ENCODE results near the gene EPAS1.

Gene EPAS1

DNA sequence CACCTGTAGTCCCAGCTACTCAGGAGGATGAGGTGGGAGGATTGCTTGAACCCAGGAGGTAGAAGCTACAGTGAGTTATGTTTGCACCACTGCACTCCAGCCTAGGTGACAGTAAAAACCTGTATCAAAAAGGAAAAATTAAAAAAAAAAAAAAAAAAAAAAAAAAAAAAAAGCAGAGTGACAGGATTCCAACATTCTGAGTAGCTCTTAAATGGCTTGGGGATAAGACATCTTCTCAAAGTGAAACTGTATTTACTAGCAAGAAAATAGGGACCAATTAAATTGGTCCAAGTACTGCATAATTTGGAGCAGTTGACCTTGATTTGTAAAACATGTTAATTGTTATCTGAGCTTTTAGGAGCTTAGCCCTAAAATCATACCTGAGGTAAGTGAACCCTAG, 116.4 kb downstream of the EPAS1 start:
- intact Hi-C loops (cut with micrococcal nuclease), result no loop called here
- Mint-ChIP-seq H3K9me3 (peaks cover 31% of the 10 kb centered on the region), H3K27ac (no peak overlapping the region), H3K27me3 (no peaks in the 10 kb centered on the region), H3K4me1 (ENCODE audit: low read depth) (peaks cover 3% of the 10 kb centered on the region), H3K36me3 (ENCODE audit: low read depth) (no peaks in the 10 kb centered on the region), H3K4me3 (no peak overlapping the region)

DNA sequence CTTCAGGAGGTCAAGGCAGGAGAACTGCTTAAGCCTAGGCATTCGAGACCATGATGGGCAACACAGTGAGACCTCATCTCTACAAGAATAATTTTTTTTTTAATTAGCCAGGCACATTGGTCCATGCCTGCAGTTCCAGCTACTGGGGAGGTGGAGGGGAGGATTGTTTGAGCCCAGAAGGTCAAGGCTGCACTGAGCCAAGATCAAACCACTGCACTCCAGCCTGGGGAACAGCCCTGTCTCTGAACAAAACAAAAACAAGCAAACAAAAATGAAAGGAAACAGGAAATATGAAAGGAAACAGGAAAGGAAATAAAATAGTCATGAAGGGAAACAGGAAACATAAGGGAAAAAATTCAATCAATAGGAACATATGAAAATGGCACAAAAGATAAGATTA, 117.5 kb downstream of the EPAS1 start:
- H3K9me3 Mint-ChIP-seq, result peaks cover 41% of the 10 kb centered on the region
- no peak overlapping the region for H3K4me3 Mint-ChIP-seq

DNA sequence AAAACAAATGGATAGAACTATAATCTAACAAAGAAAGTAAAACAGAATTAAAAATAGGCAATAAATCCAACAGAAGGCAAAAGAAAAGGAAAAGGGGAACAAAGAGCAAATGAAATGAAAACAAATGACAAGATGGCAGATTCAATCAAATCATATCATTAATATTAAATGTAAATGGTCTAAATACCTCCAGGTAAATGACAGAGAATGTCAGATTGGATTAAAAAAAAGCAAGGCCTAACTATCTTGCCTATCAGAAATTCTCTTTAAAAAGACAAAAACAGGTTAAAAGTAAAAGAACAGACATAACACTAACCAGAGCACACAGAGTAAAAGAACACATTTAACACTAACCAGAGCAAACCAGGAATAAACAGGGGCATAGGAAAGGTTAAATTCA, 119.1 kb downstream of the EPAS1 start:
- no peak overlapping the region for H3K27ac Mint-ChIP-seq
- H3K9me3 Mint-ChIP-seq, result peaks cover 41% of the 10 kb centered on the region
- no peaks in the 10 kb centered on the region for H3K4me1 Mint-ChIP-seq (ENCODE audit: low read depth)
- H3K36me3 Mint-ChIP-seq (ENCODE audit: low read depth), result no peaks in the 10 kb centered on the region
- H3K4me3 Mint-ChIP-seq, result no peak overlapping the region
- no peaks in the 10 kb centered on the region for H3K27me3 Mint-ChIP-seq
- intact Hi-C loops (cut with micrococcal nuclease), result no loop called here

More for the DNA sequence above, 117.5 kb downstream of the EPAS1 start:
- Mint-ChIP-seq H3K36me3 (ENCODE audit: low read depth) (no peaks in the 10 kb centered on the region), H3K27me3 (no peaks in the 10 kb centered on the region), H3K27ac (no peak overlapping the region), H3K4me1 (ENCODE audit: low read depth) (no peaks in the 10 kb centered on the region)
- intact Hi-C loops (cut with micrococcal nuclease), result no loop called here

DNA sequence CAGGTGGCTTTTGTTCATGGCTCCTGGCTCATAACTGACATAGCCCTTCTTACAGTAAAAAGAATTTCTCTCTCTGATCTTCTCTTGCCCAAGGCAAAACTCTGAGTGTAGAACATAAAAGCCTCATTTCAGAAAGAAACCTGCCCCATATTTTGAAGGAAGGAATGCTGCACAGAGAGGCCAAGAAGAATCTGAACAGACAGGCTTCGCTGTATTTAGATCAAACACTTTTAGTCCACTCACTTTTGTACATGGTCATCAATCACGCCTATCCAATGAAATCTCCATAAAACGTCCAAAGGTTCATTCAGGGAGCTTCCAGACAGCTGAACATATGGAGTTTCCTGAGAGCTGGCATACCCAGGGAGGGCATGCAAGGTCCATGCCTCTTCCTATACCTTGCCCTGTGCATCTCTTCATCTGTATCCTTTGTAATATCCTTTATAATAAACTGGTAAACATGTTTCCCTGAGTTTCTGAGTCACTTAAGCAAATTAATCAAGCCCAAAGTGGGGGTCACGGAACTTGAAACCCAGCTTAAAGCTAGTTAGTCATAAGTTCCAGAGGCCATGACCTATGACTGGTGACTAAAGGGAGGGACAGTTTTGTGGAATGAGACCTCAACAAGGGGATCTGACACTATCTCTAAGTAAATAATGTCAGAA, 119.7 kb downstream of the EPAS1 start:
- no peaks in the 10 kb centered on the region for H3K36me3 Mint-ChIP-seq (ENCODE audit: low read depth)
- no peaks in the 10 kb centered on the region for H3K27me3 Mint-ChIP-seq
- H3K4me1 Mint-ChIP-seq (ENCODE audit: low read depth), result no peaks in the 10 kb centered on the region
- H3K9me3 Mint-ChIP-seq, result peaks cover 41% of the 10 kb centered on the region
- intact Hi-C loops (cut with micrococcal nuclease), result no loop called here
- H3K27ac Mint-ChIP-seq, result no peak overlapping the region
- H3K4me3 Mint-ChIP-seq, result no peak overlapping the region

- Mint-ChIP-seq H3K27ac (no peak overlapping the region), H3K27me3 (no peaks in the 10 kb centered on the region), H3K9me3 (peaks cover 37% of the 10 kb centered on the region), H3K4me1 (ENCODE audit: low read depth) (no peaks in the 10 kb centered on the region), H3K36me3 (ENCODE audit: low read depth) (no peaks in the 10 kb centered on the region), H3K4me3 (no peak overlapping the region)
- intact Hi-C loops (cut with micrococcal nuclease), result no loop called here
These were observed 123.7 kb downstream of the EPAS1 start for GRCh38 chr2:46420945-46421344.

DNA sequence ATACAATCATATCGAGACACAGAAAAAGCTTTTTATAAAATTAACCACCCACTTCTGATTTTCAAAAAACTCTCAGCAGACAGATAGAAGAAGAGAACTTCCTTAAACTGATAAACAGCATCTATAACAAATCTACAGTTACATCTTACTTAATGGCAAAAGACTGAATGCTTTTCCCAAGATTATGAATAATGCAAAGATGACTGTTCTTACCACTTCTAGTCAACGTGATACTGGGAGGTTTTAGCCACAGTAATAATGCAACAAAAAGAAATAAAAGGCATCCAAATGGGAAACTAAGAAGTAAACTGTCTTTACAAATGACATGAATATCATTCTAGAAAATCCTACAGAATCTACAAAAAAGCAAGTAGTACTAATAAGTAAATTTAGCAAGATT, 124.2 kb downstream of the EPAS1 start:
- Mint-ChIP-seq H3K4me1 (ENCODE audit: low read depth) (no peaks in the 10 kb centered on the region), H3K36me3 (ENCODE audit: low read depth) (no peaks in the 10 kb centered on the region), H3K27ac (no peak overlapping the region), H3K27me3 (no peaks in the 10 kb centered on the region), H3K4me3 (no peak overlapping the region), H3K9me3 (peaks cover 33% of the 10 kb centered on the region)
- intact Hi-C loops (cut with micrococcal nuclease), result no loop called here

DNA sequence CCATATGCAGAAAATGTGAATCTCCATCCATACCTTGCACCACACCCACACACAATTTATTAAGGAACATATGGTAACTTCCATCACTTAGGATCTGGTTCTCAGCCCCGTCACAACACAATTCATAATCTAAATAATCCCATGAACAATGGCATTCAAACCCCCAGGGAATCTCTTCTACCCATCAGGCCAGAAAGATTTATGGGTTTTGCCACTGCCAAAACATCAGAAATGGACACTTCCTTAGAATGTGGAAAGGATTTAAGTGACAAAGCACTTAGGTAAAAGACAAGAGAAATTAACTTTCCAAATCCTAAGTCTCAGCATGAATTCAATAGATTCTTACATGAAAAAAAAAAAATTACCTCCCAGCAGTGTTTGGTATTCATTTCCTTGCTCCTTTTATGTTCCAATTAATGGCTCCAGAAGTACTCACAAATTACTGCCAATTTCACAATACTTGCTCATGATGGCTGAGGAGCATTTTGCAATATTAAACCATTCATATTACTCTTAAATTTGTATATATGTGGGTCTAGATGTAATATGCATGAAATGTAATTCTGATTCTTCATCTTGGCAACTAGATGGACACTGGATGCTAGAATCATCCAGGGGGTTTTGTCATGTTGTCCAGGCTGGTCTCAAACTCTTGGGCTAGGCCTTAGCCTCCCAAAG, 125.6 kb downstream of the EPAS1 start:
- intact Hi-C loops (cut with micrococcal nuclease), result no loop called here
- H3K9me3 Mint-ChIP-seq, result peaks cover 18% of the 10 kb centered on the region
- no peaks in the 10 kb centered on the region for H3K4me1 Mint-ChIP-seq (ENCODE audit: low read depth)
- H3K27ac Mint-ChIP-seq, result no peak overlapping the region
- H3K27me3 Mint-ChIP-seq, result no peaks in the 10 kb centered on the region
- no peak overlapping the region for H3K4me3 Mint-ChIP-seq
- no peaks in the 10 kb centered on the region for H3K36me3 Mint-ChIP-seq (ENCODE audit: low read depth)

DNA sequence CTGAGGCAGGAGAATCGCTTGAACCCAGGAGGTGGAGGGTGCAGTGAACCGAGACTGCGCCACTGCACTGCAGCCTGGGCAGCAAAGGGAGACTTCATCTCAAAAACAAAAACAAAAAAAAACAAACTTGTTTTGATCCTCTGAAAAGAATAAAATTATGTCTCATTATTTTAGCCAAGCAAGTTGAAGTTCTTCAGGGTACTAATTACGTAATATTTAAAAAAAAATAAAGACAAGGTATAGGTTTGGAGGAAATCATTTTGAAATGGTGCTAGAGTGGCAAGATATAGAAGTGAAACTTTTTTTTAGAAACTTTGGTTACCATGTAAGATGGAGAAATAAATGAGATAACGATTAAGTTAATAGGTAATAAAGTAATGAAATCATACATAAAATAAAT, 127.7 kb downstream of the EPAS1 start:
- H3K4me3 Mint-ChIP-seq, result no peak overlapping the region
- no peaks in the 10 kb centered on the region for H3K4me1 Mint-ChIP-seq (ENCODE audit: low read depth)
- H3K27me3 Mint-ChIP-seq, result no peaks in the 10 kb centered on the region
- no peaks in the 10 kb centered on the region for H3K36me3 Mint-ChIP-seq (ENCODE audit: low read depth)
- no peaks in the 10 kb centered on the region for H3K9me3 Mint-ChIP-seq
- H3K27ac Mint-ChIP-seq, result no peak overlapping the region
- intact Hi-C loops (cut with micrococcal nuclease), result no loop called here

- no peak overlapping the region for H3K27ac Mint-ChIP-seq
- intact Hi-C loops (cut with micrococcal nuclease), result no loop called here
- peaks cover 2% of the 10 kb centered on the region for H3K27me3 Mint-ChIP-seq
- H3K4me1 Mint-ChIP-seq (ENCODE audit: low read depth), result no peaks in the 10 kb centered on the region
- H3K9me3 Mint-ChIP-seq, result no peaks in the 10 kb centered on the region
- H3K36me3 Mint-ChIP-seq (ENCODE audit: low read depth), result no peaks in the 10 kb centered on the region
- no peak overlapping the region for H3K4me3 Mint-ChIP-seq
These were observed 131.8 kb downstream of the EPAS1 start for GRCh38 chr2:46428911-46429436.

- peaks cover 6% of the 10 kb centered on the region for H3K4me1 Mint-ChIP-seq (ENCODE audit: low read depth)
- no peaks in the 10 kb centered on the region for H3K36me3 Mint-ChIP-seq (ENCODE audit: low read depth)
- peaks cover 6% of the 10 kb centered on the region for H3K27me3 Mint-ChIP-seq
- no peak overlapping the region for H3K27ac Mint-ChIP-seq
- no peak overlapping the region for H3K4me3 Mint-ChIP-seq
- no peaks in the 10 kb centered on the region for H3K9me3 Mint-ChIP-seq
- intact Hi-C loops (cut with micrococcal nuclease), result no loop called here
These were observed 133.2 kb downstream of the EPAS1 start for GRCh38 chr2:46430413-46430812.

DNA sequence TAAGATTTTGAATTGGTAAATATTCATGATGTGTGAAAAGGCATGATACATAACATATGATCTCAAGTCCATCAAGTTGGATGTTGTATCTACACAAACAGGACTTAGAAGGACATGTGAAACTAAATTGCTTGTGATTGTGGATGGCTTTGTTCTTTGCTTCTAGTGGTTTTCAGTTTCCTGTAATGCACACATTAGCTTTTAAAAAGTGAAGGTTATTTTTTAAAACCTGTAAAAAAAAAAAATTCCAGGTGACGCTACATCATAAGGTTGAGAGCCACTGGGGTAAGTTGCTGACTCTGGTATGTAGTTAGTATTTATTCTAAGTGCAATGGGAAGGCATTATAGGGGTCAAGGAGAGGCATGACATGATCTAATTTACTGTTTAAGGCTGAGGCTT, 133.8 kb downstream of the EPAS1 start:
- Mint-ChIP-seq H3K27me3 (peaks cover 6% of the 10 kb centered on the region), H3K9me3 (no peaks in the 10 kb centered on the region), H3K27ac (no peak overlapping the region), H3K36me3 (ENCODE audit: low read depth) (no peaks in the 10 kb centered on the region), H3K4me1 (ENCODE audit: low read depth) (peaks cover 6% of the 10 kb centered on the region), H3K4me3 (no peak overlapping the region)
- intact Hi-C loops (cut with micrococcal nuclease), result no loop called here

- peaks cover 6% of the 10 kb centered on the region for H3K4me1 Mint-ChIP-seq (ENCODE audit: low read depth)
- H3K9me3 Mint-ChIP-seq, result no peaks in the 10 kb centered on the region
- H3K36me3 Mint-ChIP-seq (ENCODE audit: low read depth), result no peaks in the 10 kb centered on the region
- no peak overlapping the region for H3K27ac Mint-ChIP-seq
- intact Hi-C loops (cut with micrococcal nuclease), result no loop called here
- no peak overlapping the region for H3K4me3 Mint-ChIP-seq
- H3K27me3 Mint-ChIP-seq, result peaks cover 6% of the 10 kb centered on the region
These were observed 134.5 kb downstream of the EPAS1 start for GRCh38 chr2:46431481-46432235.

DNA sequence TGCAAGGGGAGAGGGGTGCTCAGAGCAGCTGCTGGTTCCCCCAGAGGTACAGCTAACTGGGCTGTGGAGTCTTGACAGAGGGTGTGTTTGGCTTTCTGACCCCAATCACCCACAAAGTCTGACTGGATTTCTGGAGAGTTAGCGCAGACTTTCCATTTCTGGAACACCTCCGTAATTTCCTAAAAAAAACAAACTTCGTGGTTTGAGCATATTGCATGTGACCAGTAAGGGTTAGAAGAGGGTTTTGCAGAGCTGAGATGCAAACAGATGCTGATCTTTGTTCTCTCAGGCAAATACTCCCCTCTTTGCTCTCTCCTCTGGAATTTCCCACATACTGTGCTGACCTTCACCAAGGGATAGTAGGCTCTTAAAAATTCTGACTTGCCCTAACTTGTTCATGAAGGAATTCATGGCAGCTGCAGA, 137.7 kb downstream of the EPAS1 start:
- no peaks in the 10 kb centered on the region for H3K9me3 Mint-ChIP-seq
- H3K27me3 Mint-ChIP-seq, result peaks cover 9% of the 10 kb centered on the region
- no peak overlapping the region for H3K4me3 Mint-ChIP-seq
- H3K36me3 Mint-ChIP-seq (ENCODE audit: low read depth), result no peaks in the 10 kb centered on the region
- H3K4me1 Mint-ChIP-seq (ENCODE audit: low read depth), result peaks cover 17% of the 10 kb centered on the region
- intact Hi-C loops (cut with micrococcal nuclease), result no loop called here
- no peak overlapping the region for H3K27ac Mint-ChIP-seq

GRCh38 chr2:46435353-46435752, 138.1 kb downstream of the EPAS1 start:
- no peaks in the 10 kb centered on the region for H3K9me3 Mint-ChIP-seq
- intact Hi-C loops (cut with micrococcal nuclease), result no loop called here
- peaks cover 9% of the 10 kb centered on the region for H3K27me3 Mint-ChIP-seq
- H3K4me3 Mint-ChIP-seq, result no peak overlapping the region
- H3K4me1 Mint-ChIP-seq (ENCODE audit: low read depth), result peaks cover 17% of the 10 kb centered on the region
- H3K36me3 Mint-ChIP-seq (ENCODE audit: low read depth), result no peaks in the 10 kb centered on the region
- no peak overlapping the region for H3K27ac Mint-ChIP-seq
